OCI-LY3 (cell line): ENCODE measurements around the gene TMPRSS13.

Experiments used
- H2AFZ ChIP-seq: fragments of 200-600, 300-600 bp; shearing (Covaris generic); 2 replicates; pipeline ENCODE4 v1.6.0; 2014; ENCODE audit warnings: antibody characterized with exemption, low read depth, low read length
- H3K27ac ChIP-seq: fragments of 200-600, 300-600 bp; sonication (generic); 2 replicates; pipeline ENCODE4 v1.5.1; 2014; ENCODE audit warnings: mild to moderate bottlenecking, low read length, moderate library complexity, mixed read lengths
- H3K27me3 ChIP-seq: fragments of 200-600, 300-600 bp; sonication (generic); 2 replicates; pipeline ENCODE4 v1.6.1; 2014; ENCODE audit warnings: low read depth, low read length, mixed read lengths
- H3K36me3 ChIP-seq: fragments of 200-600, 300-600 bp; sonication (generic); replicated peaks from 2 replicates; pipeline ENCODE3; 2014; ENCODE audit warnings: low read depth, low read length, mixed read lengths
- H3K4me1 ChIP-seq: fragments of 300-600, 200-600 bp; sonication (generic); 2 replicates; pipeline ENCODE4 v1.6.1; 2014; ENCODE audit warnings: low read length, mixed read lengths
- H3K4me2 ChIP-seq: fragments of 200-600, 300-600 bp; sonication (generic); 2 replicates; pipeline ENCODE4 v1.6.1; 2014; ENCODE audit warnings: low read length, mixed read lengths
- H3K4me3 ChIP-seq: fragments of 300-600, 200-600 bp; sonication (generic); 2 replicates; pipeline ENCODE4 v1.5.1; 2014; ENCODE audit warnings: antibody characterized with exemption, mild to moderate bottlenecking, low read length, moderate library complexity
- H3K79me2 ChIP-seq: fragments of 300-600, 200-600 bp; shearing (Covaris generic); 2 replicates; pipeline ENCODE4 v1.6.1; 2014; ENCODE audit warnings: mild to moderate bottlenecking, low read length, mixed read lengths
- H3K9ac ChIP-seq: fragments of 300-600, 200-600 bp; shearing (Covaris generic); 2 replicates; pipeline ENCODE4 v1.6.0; 2014; ENCODE audit warnings: mild to moderate bottlenecking, low read length, moderate library complexity
- H3K9me3 ChIP-seq: fragments of 200-600, 300-600 bp; shearing (Covaris generic); 2 replicates; pipeline ENCODE4 v1.6.1; 2014; ENCODE audit warnings: low read length, mixed read lengths; ENCODE audit not compliant: insufficient read depth
- H4K20me1 ChIP-seq: fragments of 200-600, 300-600 bp; sonication (generic); 2 replicates; pipeline ENCODE4 v1.6.1; 2016; ENCODE audit warnings: low read length, mixed read lengths; ENCODE audit not compliant: insufficient read depth
- EZH2phosphoT487 ChIP-seq: fragments of 200-600 bp; shearing (Covaris generic); IDR thresholded peaks from 2 replicates; pipeline ENCODE4 v1.6.1; 2018; ENCODE audit warnings: antibody characterized with exemption, mixed run types, low read depth
- TF ChIP-seq, protein P1 (sequence below): fragments of 200-600, 300-600 bp; sonication (generic); IDR thresholded peaks from 2 replicates; pipeline ENCODE4 v1.5.1; 2014; ENCODE audit warnings: antibody characterized with exemption, low read length, low read depth

The TMPRSS13 gene

DNA sequence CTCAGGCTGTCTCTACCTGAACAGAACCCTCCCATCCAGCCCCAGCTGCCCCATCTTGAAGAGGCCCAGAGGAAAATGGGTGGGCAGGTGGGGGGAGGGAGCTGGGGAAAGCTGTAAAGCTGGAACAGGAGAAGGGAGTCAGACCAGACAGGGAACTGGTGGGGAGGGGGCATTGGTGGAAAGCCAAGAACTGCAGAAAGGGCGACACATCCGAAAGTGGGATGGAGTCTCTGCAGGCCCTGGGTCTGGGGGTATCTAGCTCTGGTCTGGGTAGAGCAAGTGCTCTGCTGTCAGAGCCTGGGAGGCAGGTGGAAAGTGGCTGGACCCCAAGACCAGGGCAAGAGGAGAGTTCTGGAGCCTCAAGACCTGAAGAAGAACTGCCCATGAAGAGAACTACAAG lies 7.7 kb downstream of the TMPRSS13 start:
- Histone ChIP-seq H3K9ac (no peak overlapping the region), H2AFZ (no peak overlapping the region)
- no peak for TF ChIP-seq EZH2phosphoT487
- TF ChIP-seq, protein P1, sequence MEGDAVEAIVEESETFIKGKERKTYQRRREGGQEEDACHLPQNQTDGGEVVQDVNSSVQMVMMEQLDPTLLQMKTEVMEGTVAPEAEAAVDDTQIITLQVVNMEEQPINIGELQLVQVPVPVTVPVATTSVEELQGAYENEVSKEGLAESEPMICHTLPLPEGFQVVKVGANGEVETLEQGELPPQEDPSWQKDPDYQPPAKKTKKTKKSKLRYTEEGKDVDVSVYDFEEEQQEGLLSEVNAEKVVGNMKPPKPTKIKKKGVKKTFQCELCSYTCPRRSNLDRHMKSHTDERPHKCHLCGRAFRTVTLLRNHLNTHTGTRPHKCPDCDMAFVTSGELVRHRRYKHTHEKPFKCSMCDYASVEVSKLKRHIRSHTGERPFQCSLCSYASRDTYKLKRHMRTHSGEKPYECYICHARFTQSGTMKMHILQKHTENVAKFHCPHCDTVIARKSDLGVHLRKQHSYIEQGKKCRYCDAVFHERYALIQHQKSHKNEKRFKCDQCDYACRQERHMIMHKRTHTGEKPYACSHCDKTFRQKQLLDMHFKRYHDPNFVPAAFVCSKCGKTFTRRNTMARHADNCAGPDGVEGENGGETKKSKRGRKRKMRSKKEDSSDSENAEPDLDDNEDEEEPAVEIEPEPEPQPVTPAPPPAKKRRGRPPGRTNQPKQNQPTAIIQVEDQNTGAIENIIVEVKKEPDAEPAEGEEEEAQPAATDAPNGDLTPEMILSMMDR: no peak

DNA sequence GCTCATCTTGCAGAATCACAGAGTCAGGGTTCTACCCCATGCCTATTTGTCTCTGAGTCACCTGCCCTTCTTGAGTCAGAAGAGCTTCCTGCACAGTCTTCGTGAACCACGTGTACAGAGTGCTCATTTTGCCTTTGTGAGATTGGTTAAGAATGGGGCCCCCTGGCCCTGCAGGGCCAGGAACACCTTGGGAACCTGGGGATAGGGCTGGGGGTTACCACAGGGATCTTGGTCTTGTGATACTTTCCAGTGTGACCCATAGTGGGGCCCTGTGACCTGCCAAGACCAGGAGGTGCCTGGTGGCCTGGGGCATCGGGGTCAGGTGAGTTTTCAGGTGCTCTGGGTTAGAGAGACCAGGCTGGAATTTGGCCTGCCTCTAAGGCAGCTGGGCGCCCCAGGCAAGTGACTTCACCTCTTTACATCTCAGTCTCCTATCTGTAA lies 9.4 kb downstream of the TMPRSS13 start:
- Histone ChIP-seq H3K27me3 (no peaks in the 10 kb centered on the region), H3K9ac (peak overlapping the region; percentile 40; the same call in 1 of the 2 replicates), H3K9me3 (no peaks in the 10 kb centered on the region), H3K4me3 (no peak overlapping the region), H3K36me3 (no peaks in the 10 kb centered on the region), H3K27ac (peak overlapping the region; percentile 73), H2AFZ (peak overlapping the region; percentile 48; the same call in 1 of the 2 replicates), H3K4me1 (peaks cover 18% of the 10 kb centered on the region), H3K79me2 (no peaks in the 10 kb centered on the region), H3K4me2 (peak overlapping the region; percentile 47), H4K20me1 (no peaks in the 10 kb centered on the region)
- no peak for TF ChIP-seq EZH2phosphoT487
- TF ChIP-seq, protein P1: no peak

More for the DNA sequence above, 7.7 kb downstream of the TMPRSS13 start:
- Histone ChIP-seq H3K79me2 (no peaks in the 10 kb centered on the region), H3K36me3 (no peaks in the 10 kb centered on the region), H4K20me1 (no peaks in the 10 kb centered on the region), H3K4me1 (peaks cover 21% of the 10 kb centered on the region), H3K4me2 (no peak overlapping the region), H3K9me3 (no peaks in the 10 kb centered on the region), H3K27ac (no peak overlapping the region), H3K27me3 (no peaks in the 10 kb centered on the region), H3K4me3 (no peak overlapping the region)

DNA sequence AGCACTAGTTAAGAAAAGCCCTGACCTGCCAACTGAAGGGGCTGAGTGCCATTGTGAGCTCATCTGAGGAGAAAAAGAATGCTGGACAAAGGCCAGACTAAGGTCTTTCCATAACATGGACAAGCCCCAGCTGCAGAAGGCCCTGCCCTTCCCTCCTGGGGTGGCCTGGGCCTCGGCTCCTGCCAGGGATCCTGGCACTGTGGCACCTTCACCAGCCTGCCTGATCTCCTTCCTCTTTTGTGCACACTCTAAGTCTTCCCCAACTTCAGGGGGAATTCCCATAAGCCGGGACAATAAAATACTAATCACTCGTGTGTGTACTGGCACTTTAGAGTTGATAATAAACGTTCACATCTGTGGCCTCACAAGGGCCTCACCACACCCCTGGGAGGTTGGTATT lies 9.9 kb downstream of the TMPRSS13 start:
- H3K27ac ChIP-seq: peak overlapping the region; percentile 73
- no peaks in the 10 kb centered on the region for H3K27me3 ChIP-seq
- peak overlapping the region; percentile 48; the same call in 1 of the 2 replicates for H2AFZ ChIP-seq
- peak overlapping the region; percentile 40; the same call in 1 of the 2 replicates for H3K9ac ChIP-seq
- H4K20me1 ChIP-seq: no peaks in the 10 kb centered on the region
- H3K4me1 ChIP-seq: peaks cover 18% of the 10 kb centered on the region
- peak overlapping the region; percentile 47 for H3K4me2 ChIP-seq
- H3K36me3 ChIP-seq: no peaks in the 10 kb centered on the region
- no peak for TF ChIP-seq EZH2phosphoT487
- TF ChIP-seq, protein P1: no peak
- no peaks in the 10 kb centered on the region for H3K79me2 ChIP-seq
- H3K4me3 ChIP-seq: no peak overlapping the region
- H3K9me3 ChIP-seq: no peaks in the 10 kb centered on the region

DNA sequence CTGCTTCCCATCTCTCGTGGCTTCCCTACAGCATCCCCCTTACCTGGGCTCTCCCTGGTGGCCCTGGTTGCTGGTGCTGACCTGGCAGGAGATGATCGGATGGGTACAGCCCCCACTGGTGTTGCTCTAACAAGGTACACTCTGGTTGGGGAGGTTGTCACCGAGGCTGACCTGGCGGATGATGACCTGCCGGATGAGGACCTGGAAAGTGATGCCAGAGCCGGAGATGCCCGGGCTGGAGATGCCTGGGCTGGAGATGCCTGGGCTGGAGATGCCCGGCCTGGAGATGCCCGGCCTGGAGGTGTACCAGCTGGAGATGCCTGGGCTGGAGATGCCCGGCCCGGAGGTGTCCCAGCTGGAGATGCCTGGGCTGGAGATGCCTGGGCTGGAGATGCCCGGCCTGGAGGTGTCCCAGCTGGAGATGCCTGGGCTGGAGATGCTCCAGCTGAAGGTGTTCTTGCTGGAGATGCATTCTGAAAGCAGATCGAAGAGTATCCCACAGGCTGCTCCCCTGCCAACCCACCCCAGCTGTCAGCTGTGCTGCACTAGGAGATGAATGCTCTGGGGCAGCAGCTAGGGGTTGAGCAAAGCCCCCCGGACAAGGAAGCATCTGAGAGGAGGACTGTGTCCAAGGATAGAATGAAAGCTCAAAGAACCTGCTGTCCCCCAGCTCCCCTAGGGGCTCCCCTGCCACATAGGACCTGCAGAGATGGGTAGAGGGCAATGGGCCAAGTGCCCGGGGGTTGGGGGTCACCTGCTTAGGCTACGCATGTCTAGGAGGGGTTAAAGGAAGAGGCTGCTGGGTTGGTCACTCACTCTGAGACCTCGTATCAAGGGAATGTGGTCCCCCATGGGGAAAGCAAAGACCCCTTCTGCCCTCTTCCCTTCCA lies 10.6 kb downstream of the TMPRSS13 start:
- Histone ChIP-seq H4K20me1 (no peaks in the 10 kb centered on the region), H3K4me3 (no peak overlapping the region), H3K79me2 (no peaks in the 10 kb centered on the region), H2AFZ (no peak overlapping the region), H3K9me3 (no peaks in the 10 kb centered on the region), H3K36me3 (no peaks in the 10 kb centered on the region), H3K27me3 (no peaks in the 10 kb centered on the region), H3K27ac (peak overlapping the region; percentile 73), H3K9ac (peak overlapping the region; percentile 40; the same call in 1 of the 2 replicates), H3K4me2 (peak overlapping the region; percentile 47), H3K4me1 (peaks cover 18% of the 10 kb centered on the region)
- TF ChIP-seq EZH2phosphoT487: no peak
- TF ChIP-seq, protein P1: no peak
